ENCODE data around the gene TRIM3. TPM values are rescaled to one million over a fixed set of nuclear protein-coding genes. Genes with fewer than 3 reads are reported as not detected.

Gene TRIM3
- total RNA-seq, 3 donors from 2014 or later = 21.6 to 43.9 (median 32.6) TPM

DNA sequence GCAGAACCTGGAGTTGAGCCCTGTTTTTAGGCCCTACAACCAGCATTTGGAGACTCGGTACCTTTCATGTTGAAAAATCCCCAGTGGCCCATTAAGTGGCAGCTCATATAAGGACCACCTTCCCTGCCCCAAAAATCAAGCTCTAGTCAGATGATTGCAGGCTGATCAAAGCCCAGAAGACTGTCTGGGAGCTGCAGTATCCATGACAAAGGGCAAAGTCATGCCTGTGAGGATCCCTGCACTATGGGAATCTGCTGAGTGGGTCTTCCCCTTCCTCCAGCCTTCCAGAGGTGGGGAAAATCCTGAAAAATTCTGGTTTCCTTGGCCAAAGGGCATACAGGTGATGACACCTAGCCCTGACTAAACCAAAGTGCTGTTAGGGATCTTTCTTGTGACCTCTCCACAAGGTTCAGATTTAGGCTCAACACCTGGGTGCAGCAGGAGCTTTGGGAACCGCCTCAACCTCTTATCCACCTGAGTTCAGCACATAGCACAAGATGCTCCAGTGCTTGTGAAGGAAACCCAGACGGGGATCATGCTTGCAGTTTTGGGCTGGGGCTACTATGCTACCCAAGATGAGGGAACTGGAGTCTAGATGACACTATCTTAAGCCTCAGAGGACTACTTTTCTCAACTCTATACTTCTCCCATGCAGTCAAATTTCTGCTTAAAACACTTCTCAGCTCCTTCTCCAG lies 1.2 kb upstream of the TRIM3 start:
- Histone ChIP-seq H3K4me3 (peak overlapping the region in 2 of 3 donors; percentile 79 to 89), H3K4me1 (peaks cover 11 to 13% of the 10 kb centered on the region in 2 donors), H3K9me3 (no peaks in the 10 kb centered on the region), H3K27ac (peak overlapping the region; percentile 97 to 98), H3K36me3 (no peaks in the 10 kb centered on the region), H3K27me3 (no peaks in the 10 kb centered on the region)
- no peak for DNase-seq (ENCODE audit: low spot score in 2 of 2)
- no peak for TF ChIP-seq POLR2AphosphoS5 (IDR thresholded peaks at IDR 0.05)
- TF ChIP-seq, protein P1, sequence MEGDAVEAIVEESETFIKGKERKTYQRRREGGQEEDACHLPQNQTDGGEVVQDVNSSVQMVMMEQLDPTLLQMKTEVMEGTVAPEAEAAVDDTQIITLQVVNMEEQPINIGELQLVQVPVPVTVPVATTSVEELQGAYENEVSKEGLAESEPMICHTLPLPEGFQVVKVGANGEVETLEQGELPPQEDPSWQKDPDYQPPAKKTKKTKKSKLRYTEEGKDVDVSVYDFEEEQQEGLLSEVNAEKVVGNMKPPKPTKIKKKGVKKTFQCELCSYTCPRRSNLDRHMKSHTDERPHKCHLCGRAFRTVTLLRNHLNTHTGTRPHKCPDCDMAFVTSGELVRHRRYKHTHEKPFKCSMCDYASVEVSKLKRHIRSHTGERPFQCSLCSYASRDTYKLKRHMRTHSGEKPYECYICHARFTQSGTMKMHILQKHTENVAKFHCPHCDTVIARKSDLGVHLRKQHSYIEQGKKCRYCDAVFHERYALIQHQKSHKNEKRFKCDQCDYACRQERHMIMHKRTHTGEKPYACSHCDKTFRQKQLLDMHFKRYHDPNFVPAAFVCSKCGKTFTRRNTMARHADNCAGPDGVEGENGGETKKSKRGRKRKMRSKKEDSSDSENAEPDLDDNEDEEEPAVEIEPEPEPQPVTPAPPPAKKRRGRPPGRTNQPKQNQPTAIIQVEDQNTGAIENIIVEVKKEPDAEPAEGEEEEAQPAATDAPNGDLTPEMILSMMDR (IDR thresholded peaks at IDR 0.05) = no peak
- no peak for TF ChIP-seq POLR2A (IDR thresholded peaks at IDR 0.05)
- intact Hi-C loops (cut with DNase I; ENCODE audit: low total_unique reads) = loop anchor here (5.0 kb wide), 1 partner anchor 588 kb away; no protein-coding TSS in a partner anchor

DNA sequence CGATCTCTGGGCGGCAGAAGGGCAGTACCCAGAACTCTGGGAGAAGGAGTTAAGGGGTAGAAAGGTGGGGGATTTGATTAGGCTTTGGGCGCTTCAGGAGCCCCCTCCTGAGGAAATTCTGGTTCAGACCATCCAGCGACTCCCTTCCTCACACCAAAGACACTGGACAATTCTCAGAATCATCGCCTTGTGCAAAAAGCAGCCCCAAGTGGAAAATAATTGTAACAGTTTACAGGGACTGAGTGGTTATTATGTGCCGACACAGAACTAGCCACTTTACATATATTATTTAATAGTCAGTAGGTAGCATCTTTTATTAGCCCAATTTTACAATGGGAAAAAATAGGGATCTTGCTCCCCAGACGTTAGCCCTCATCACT lies 662 bp upstream of the TRIM3 start:
- Histone ChIP-seq H3K4me3 (peak overlapping the region; percentile 75 to 89 (median 79)), H3K27me3 (no peaks in the 10 kb centered on the region), H3K36me3 (no peaks in the 10 kb centered on the region), H3K27ac (peak overlapping the region; percentile 97 to 98), H3K9me3 (no peaks in the 10 kb centered on the region), H3K4me1 (peaks cover 11 to 13% of the 10 kb centered on the region in 2 donors)
- DNase-seq (ENCODE audit: low spot score in 2 of 2) = no peak
- intact Hi-C loops (cut with DNase I; ENCODE audit: low total_unique reads) = loop anchor here (5.0 kb wide), 1 partner anchor 587 kb away; no protein-coding TSS in a partner anchor
- no peak for TF ChIP-seq POLR2A (IDR thresholded peaks at IDR 0.05)
- no peak for TF ChIP-seq POLR2AphosphoS5 (IDR thresholded peaks at IDR 0.05)
- TF ChIP-seq, protein P1 (IDR thresholded peaks at IDR 0.05) = no peak

DNA sequence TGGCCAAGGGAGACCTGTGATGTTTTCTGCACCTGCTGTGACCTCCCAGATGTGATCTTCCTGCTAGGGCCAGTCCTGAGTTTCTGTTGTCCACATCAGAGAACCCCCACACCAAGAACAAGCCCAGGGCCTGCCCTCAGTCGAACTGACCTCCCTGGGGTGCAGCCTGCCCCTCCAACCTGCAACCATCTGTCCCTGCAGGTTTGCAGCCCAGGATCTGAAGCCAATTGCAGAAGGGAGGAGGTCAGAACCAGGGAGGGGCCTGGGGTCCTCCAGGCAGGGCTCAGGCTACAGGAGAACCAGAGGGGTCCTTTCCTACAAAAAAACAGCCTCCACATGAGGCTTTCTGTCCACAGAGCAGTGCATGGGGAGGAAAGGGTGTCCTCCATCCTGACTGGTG lies 807 bp downstream of the TRIM3 start:
- Histone ChIP-seq H3K27me3 (no peaks in the 10 kb centered on the region), H3K27ac (peak overlapping the region; percentile 97 to 98), H3K9me3 (no peaks in the 10 kb centered on the region), H3K4me3 (peak overlapping the region; percentile 75 to 89 (median 79)), H3K36me3 (no peaks in the 10 kb centered on the region), H3K4me1 (peaks cover 11 to 13% of the 10 kb centered on the region in 2 donors)
- intact Hi-C loops (cut with DNase I; ENCODE audit: low total_unique reads) = loop anchor here (5.0 kb wide), 1 partner anchor 586 kb away; no protein-coding TSS in a partner anchor
- TF ChIP-seq POLR2A (IDR thresholded peaks at IDR 0.05) (no peak), POLR2AphosphoS5 (IDR thresholded peaks at IDR 0.05) (no peak)
- TF ChIP-seq, protein P1 (IDR thresholded peaks at IDR 0.05) = no peak
- no peak for DNase-seq (ENCODE audit: low spot score in 2 of 2)

DNA sequence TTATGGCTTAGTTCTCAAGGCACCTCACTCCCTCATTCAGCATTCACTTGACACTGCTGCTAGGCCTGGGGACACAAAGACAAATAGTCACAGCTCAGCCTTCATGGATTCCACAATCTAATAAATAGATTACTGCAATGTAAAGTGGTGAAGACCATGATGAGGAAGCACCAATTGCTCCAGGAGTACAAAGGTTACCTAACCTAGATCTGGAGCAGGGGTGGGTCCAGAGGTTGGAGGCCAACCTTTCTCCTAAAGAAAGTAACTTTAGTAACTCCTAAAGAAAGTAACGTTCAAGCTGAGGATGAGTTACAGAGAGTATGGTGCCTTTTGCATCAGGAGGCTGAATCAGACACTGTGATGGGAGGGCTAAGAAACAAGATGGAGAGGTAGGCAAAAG lies 4.1 kb downstream of the TRIM3 start:
- Histone ChIP-seq H3K27me3 (no peaks in the 10 kb centered on the region), H3K4me1 (peaks cover 10 to 12% of the 10 kb centered on the region in 2 donors), H3K36me3 (no peaks in the 10 kb centered on the region), H3K27ac (peak overlapping the region in 1 of 2 donors; percentile 71), H3K4me3 (no peak overlapping the region), H3K9me3 (no peaks in the 10 kb centered on the region)
- intact Hi-C loops (cut with DNase I; ENCODE audit: low total_unique reads) = no loop called here
- DNase-seq (ENCODE audit: low spot score in 2 of 2) = no peak
- no peak for TF ChIP-seq POLR2A (IDR thresholded peaks at IDR 0.05)
- no peak for TF ChIP-seq POLR2AphosphoS5 (IDR thresholded peaks at IDR 0.05)
- TF ChIP-seq, protein P1 (IDR thresholded peaks at IDR 0.05) = no peak

DNA sequence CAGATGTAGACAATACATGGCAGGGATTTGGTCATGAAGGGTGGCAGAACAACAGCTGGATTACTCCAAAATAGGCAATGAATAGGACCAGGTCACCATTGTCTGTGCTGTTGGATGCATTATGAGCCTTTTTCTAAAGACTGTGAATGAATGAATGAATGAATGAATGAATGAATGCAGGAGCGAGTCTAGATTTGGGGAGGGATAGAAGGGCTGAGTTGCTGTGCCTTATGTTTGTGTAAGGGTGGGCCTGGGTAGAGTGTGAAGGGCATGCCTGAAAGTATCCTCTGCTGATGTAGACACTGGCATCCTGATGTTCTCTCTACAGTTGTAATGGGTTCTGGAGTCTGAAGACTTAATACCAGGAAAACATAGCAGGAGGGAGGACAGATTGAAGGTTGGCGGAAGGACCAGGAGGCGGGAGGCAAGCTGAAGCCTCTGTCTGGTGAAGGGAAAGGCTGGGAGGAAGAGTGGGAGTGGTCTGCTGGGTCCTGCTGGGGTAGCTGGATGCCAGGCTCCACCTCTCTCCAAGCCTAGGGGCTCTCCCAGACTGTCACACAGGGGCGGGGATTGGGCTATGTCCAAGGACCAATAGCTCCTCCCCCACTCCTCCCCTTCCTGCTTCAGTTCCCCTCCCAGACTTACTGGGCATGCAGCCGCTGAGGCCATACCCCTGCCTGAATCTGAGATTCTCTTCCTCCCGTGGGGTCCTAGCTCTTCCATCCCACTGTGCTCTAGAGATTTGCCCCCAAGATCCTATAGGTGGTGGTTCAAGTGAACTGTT lies 4.8 kb downstream of the TRIM3 start:
- peaks cover 5 to 10% of the 10 kb centered on the region in 2 donors for H3K4me1 ChIP-seq
- H3K27ac ChIP-seq = peak overlapping the region in 1 of 2 donors; percentile 71
- TF ChIP-seq, protein P1 (IDR thresholded peaks at IDR 0.05) = no peak
- no peak for TF ChIP-seq POLR2A (IDR thresholded peaks at IDR 0.05)
- no peaks in the 10 kb centered on the region for H3K27me3 ChIP-seq
- H3K9me3 ChIP-seq = no peaks in the 10 kb centered on the region
- peak; percentile 68 to 76 for DNase-seq (ENCODE audit: low spot score in 2 of 2)
- no peaks in the 10 kb centered on the region for H3K36me3 ChIP-seq
- intact Hi-C loops (cut with DNase I; ENCODE audit: low total_unique reads) = no loop called here
- no peak overlapping the region for H3K4me3 ChIP-seq

All from breast epithelium (tissue), 4 donors.